GM19238 (cell line): ENCODE measurements around the gene CPEB1.
A peak's percentile ranks its signal among the peaks of the same experiment; 100 is the strongest.
"Not testable (repeated sequence)": the region's sequence is repeated elsewhere in the genome, so short reads cannot be mapped to it uniquely, and the experiment has no call there.

Experiments
- DNase-seq: peaks from one replicate; pipeline ENCODE4 v3.0.0; 2011; ENCODE audit warnings: low spot score; ENCODE audit not compliant: insufficient read length

CPEB1 gene

DNA sequence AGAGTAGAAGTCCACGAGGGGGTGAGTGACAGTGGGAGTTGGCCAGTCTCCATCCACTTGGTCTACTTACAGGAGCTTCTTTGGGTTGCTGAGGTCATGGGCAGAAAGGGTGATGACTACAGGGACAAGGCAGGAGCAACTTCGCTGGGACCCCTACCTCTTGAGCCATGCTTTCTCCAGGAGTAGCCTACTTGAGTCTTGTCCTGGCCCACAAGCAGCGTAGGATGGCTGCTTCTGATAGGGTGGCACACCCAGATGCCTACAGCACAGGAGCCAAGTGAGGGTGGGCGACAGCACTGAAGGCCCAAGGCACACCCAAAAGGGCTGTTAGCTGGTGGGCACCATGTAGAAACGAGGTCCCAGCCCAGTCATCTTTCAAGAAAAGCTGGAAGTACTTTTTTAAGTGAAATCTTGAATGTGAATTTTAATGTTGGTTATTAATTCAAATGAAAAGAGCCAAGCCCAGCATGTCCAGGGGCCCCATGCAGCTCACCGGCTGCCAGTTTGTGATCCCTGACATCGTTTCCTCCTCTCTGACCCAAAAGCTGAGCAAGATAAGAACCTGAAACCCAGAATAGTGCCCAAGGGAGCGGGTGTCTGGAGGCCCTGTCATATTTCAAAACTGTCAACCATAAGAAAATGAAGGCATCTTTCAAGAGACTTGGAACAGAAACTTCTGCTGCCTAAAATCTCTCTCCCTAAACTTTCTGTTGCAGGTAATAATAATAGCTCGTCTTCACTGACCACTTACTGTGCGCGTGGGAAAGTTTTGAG, 2.2 kb upstream of the CPEB1 start:
- DNase-seq = no peak

DNA sequence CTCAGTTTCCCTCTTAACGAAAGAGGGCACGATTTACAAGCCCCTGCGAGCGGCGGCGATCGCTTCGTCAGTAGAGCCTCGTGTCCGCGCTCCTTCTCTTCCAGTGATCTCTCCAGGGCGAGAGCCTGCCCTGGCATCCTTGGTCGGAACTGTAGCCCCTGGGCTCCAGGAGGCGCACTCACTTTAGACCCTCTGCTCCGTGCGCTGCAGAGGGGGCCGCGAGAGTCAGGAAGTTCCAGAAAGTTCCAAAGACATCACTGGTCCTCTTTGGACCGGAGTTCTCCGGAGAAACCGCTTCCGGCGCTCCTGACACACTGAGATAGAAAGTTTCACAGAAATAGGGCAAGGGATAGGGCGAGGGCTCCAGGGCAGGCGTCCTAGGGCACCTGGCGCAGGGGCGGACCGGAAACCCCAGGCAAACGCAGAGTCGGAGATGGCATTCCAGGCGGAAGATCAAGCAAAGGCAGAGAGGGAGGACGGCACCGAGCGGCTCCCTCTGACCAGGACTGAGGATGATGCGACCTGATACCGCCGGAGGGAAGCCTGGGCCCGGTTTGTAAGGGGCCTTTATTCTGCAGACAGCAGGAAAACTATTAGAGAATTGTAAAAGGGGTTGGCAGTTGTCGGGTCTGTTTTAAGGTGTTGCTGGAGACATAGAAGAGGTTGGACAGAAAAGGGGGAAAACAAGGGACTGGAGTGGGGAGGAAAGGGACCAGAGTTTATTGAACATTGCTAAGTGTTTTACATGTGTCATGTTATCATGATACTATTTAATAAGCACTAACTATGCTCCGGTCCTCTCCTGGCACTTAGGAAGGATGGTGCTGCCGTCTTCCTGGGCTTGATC, 1.3 kb upstream of the CPEB1 start:
- DNase-seq = no peak

DNA sequence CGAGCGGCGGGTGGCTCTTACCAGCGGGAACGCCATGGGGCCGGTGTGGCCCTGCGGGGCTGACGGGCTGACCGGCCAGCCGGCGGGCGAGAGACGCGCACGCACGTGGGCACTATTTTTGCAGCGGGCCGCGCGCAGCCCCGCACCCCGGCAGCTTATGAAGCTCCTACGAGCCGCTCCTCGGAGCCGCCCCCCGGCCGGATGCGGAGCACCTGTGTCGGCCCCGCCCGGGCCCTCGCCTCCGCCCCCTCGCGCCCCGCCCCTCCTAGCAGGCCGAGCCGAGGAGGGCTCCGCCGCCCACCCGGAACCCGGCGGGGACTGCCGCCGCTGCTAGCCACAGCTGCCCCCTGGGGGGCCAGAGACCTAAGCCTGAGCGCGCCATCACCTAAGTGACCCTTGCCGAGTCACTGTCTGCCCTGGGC, 683 bp upstream of the CPEB1 start:
- peak; percentile 32 for DNase-seq

DNA sequence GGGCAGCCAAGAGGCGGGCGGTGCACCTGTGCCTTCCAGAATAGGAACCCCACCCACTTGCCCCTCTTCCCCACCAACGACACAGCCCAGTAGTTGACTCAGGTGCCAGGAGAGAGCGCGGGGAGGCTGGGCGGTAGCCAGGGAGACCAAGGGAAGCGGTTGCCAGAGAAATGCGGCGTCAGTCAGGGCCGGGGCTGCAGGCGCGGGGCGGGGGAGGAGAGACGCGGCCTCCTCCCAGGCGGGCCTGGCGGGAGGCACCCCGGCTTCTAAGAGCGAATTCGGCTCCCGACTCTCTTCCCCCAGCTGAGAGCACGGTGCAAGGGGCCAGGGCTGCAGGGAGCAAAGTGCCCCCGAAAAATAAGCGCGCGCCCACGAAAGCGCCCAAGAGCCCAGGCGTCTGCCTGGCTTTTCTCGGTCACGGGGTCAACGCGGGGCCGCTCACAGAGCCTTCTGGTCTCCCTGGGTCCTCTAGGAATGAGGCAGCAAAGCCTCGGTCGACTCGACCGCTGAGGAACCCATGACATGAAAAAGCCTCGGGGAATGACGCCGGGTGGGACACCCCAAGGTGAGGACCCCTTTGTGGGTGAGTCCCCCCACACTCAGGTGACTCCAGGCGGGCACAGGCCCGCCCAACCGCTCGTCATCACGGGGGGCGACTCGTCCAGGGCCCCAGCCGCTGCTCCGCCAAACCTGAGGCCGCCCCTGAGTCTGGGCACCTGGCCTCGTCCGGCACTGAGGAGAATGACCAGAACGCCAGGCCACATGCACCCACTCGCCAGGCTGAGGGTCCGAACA, 716 bp downstream of the CPEB1 start:
- no peak for DNase-seq

DNA sequence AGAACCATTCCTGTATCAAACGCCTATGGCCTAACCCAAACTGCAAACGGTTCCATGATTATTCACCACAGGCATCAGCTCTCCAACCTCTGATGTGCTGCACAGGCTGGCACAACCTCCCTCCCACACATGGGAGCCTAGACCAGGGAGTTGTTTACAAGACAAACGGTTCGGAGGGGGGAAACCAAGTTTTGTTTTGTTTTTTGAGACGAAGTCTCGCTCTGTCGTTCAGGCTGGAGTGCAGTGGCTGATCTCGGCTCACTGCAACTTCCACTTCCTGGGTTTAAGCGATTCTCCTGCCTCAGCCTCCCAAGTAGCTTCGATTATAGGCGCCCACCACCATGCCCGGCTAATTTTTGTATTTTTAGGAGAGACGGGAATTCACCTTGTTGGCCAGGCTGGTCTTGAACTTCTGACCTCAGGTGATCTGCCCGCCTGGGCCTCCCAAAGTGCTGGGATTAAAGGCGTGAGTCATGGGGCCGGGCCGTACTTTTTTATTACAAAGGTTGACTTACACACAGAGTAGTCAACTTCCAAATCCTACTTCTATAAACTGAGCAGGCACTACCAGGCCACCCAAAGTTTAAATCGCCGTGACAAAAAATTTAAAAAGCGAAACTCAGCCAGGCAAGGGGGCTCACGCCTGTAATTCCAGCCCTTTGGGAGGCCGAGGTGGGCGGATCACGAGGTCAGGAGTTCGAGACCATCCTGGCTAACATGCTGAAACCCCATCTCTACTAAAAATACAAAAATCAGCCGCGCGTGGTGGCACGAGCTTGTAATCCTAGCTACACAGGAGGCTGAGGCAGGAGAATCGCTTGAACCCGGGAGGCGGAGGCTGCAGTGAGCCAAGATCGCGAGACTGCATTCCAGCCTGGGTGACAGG, 2.0 kb downstream of the CPEB1 start:
- DNase-seq = not testable (repeated sequence)

DNA sequence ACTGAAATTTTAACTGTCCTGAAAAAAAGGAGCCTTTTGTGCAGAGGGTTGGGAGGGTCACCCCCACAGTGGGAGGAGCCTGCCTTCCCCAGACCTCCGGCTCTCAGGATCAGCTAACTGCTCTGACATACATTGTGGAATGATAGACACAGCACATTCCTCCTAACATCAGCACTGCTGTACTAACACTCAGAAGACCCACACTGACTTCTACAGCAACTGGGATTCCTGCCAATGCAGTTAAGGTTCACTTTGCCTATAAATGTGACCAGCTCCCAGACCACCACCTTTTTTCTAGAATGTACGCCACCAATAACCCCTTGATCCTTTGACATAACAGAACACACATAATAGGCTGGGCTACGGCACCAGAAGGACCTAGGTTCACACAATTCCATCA, 3.2 kb downstream of the CPEB1 start:
- DNase-seq = no peak

DNA sequence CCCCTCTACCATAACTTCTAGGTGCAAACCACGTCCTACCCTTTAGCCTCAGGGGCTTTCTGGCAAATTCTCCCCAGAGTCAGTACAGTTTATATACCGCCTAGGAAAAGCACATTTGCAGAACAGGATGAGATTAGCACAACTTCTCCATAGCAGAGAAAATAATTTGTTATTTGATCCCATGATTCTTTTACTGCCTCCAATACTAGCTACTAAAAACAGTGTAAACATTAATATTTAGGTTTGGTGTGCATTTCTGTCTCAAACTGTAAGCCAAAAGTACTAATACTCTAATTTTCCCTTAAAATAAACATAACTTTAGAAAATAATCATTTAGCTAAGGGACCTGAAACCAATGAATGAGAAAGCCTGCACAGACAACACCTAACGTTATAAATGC, 4.5 kb downstream of the CPEB1 start:
- DNase-seq = no peak

DNA sequence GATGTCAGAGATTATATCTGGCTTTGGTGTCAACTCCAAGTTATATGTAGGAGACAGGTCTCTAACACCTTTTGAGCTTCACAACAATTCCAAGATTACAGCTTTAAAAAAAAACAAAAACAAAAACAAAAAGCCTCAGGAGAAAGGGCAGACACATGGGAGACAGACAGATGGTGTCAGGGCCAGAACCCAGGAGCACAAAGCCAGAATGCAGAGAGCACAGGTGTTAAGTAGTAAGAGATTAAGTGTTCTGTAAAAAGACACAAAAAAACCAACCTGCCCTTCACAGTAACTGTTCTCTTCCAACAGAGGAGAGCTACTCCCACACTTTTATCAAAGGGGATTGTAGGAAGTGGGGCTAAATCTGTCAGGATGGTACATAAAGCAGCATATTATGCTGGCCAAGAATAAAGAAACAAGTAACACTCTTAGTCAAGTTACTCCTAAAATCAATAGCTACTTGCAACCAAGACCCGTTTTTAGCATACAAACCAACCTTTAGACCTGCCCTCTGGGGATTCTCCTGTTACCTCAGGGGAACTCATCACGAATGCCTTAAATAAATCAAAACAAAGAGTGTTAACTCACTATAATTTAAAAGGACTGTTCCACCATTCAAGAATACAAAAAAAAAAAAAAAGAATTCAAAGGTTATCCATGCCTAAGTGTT, 5.9 kb downstream of the CPEB1 start:
- DNase-seq = no peak

DNA sequence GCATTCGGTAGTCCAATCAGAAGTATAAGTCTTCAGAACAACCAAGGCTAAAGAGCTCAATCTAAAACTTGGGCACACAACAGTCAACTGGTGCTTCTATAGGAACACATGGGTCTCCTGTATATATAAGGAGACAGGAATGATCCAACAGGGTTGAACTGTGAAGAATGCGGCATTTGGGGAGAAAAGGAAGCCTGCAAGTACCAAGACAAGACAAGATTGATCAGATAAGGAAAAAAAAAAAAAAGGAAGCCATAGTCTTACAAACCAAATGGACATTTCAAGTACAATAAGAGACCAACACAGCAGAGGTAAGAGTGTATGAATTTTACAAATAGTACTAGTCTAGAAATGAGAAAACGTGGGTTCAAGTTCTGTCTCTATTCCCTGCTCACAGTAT, 6.5 kb downstream of the CPEB1 start:
- no peak for DNase-seq

DNA sequence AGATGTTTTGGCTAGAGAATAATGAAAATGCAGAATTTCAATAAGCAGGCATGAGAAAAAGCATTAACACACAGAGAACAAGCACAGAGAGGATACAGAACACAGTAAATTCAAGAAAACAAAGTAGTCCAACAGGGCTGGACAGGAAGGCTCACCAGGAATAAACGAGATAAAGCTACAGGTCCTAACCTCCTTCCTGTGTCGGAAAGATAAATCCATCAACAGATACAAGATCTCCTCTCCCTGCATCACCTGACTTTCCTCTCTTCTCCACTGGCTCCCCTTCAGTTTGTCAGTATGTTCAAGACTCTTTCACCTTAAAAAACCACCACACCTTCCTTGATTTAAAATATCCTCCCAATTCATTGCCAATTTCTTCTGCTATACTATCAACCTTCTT, 11.4 kb downstream of the CPEB1 start:
- no peak for DNase-seq

DNA sequence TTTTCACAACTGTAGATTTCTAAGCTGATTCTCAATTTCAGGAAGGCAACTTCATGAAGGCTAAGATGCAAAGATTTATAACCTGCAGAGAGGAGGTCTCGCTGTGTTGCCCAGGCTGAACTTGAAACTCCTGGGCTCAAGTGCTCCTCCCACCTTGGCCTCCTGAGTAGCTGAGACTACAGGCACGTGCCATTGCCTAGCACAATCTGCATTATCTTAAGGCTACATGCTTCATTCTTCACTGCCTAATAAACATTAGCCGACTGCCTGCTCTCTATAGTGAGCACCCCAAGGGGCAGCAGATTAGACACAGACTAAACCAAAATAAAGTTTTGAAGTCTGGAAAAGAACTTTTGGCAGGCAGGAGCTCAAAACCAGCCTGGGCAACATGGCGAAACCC, 17.1 kb downstream of the CPEB1 start:
- DNase-seq = no peak

DNA sequence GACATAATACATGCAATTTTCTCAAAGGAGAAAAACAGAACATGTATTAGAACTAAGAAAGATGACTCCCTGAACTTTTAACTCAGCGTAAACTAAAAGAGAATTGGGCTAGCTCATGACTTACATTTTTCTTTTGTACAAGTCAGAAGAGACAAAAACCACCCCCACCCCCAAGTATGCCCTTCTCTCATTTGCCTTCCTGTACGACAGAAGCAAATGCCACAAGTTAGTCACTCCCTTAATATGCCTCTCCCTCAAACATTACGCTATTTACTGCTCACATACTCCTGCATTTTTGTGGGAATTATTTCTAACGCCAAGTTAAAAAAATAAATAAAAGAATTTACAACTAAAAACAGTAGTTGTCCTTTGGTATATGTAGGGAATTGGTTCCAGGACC, 22.0 kb downstream of the CPEB1 start:
- DNase-seq = no peak

DNA sequence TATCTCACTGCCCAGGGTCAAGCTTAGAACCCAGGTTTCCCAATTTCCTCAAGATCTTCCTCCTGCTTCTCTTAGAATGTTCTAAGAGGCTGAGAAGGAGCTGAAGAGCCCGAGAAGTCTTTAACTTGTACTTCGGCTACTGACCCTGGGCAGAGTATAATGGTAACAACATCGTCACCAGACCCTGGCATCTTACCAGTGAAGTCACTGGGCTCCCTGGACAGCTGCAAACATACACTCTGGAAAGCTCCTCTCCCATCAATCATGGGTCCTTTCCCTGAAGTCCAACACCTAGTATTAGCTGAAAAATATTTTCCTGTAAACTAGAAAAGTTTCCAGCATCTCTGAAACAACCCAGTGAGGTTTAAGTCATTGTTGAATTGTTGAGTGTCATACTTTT, 22.7 kb downstream of the CPEB1 start:
- no peak for DNase-seq

DNA sequence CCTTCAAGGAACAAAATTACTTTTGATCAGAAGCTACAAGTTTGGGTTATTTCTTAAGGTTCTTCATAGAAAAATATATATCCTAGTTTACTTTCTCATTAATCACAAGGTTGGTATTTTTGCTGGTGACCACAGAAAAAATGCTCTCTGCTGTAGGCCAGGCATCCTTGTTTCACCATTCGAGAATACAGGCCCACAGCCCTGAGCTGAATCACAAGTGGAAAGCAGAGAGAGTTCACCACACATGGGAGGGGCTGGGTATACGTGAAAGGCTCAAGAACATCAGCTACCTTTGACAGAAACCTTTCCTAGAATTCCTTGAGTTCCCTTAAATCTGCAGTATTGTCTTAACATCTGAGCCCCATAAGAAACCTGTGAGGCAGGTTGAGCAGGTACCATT, 23.2 kb downstream of the CPEB1 start:
- DNase-seq = no peak

DNA sequence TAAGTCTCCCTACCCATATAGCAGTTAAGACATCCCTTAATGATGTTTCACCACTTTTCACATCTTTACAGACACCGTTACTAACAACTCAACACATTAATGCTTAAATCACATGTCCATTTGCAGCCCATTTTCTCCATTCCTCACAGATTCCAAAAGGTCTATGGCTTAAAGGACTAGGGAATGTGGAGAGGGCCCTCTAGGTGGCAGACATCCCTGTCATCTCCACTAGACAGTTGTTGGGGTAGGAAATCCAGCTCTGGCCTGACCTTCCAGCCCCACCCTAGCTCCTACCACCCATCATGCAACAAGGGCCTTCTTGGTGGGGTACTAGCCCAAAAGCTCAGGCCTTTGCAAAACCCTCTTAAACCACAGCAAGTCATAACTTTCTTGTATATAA, 25.2 kb downstream of the CPEB1 start:
- DNase-seq = no peak

DNA sequence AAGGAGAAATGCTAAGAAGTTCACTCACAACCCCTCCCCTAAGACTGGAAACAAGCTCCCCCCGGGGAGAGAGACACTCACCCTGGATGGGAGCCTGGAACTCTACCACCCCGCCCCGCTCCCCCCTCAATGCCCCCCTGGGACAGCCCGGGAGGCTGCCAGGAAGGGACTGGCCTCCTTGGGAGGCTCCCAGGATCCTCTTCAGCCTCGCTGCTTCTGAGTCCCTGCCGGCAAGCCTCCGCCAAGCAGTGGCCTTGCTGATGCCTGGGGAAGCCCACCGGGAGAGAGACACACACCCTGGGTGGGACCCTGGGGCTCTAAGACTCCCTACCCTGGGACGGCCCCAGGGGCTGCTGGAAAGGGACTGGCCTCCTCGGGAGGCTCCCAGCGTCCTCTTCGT, 33.4 kb downstream of the CPEB1 start:
- no peak for DNase-seq

DNA sequence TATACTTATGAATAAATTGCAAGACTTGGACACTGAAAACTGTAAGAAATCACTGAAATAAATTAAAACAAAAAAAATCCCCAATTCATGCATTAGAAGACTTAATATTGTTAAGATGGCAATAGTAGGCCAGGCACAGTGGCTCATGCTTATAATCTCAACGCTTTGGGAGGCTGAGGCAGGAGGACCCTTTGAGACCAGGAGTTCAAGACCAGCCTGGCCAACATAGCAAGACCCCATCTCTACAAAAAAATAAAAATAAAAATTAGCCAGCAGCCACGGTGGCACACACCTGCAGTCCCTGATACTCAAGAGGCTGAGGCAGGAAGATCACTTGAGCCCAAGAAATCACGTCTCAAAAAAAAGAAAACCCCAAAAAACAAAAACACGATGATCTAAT, 35.8 kb downstream of the CPEB1 start:
- DNase-seq = no peak

DNA sequence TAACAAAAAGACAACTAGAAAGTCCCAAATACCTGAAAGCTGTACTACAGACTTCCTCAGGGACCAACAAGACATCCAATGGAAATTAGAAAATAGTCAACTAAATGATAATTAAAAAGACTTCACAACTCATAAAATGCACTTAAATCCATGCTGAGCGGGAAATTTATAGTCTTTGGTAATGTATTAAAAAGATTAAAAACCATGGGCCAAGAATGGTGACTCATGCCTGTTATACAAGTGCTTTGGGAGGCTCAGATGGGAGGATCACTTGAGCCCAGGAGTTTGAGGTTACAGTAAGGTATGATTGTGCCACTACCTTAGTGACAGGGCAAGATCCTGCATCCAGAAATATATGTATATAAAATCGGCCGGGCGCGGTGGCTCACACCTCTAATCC, 45.0 kb downstream of the CPEB1 start:
- no peak for DNase-seq

DNA sequence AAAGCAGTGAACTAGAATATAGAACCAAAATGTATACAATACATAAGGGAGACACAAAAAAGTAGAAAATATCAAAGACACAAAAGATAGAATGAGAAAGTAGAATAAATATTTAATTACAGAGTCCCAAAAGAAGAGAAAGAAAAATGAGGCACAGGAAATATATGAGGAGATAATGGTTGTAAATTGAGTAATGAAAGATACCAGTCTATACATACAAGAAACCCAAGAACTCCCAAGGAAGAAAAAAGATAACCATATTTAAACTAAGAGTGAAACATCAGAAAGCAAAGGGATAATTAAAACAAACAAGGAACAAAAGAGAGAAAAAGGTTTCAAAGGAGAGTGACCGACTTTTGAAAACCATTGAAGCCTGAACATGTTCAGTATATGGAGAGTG, 47.3 kb downstream of the CPEB1 start:
- DNase-seq = no peak

DNA sequence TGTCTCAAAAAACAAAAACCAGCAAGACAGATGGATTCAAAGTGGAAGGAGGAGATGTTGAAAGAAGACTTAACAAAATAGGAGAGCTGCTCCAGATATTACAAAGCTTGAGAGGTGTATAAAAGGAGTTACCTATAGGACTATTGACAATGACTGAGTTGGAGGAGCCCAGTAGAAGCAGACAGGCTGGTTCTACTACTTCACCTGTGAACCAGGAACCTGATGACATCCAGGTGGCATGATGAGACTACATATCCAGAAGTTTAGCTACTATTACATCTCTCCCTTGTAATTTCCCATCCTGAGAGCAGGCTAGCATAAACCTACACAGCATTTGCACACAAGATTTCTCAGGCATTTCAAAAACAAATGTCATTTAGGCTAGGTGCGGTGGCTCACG, 49.3 kb downstream of the CPEB1 start:
- no peak for DNase-seq

DNA sequence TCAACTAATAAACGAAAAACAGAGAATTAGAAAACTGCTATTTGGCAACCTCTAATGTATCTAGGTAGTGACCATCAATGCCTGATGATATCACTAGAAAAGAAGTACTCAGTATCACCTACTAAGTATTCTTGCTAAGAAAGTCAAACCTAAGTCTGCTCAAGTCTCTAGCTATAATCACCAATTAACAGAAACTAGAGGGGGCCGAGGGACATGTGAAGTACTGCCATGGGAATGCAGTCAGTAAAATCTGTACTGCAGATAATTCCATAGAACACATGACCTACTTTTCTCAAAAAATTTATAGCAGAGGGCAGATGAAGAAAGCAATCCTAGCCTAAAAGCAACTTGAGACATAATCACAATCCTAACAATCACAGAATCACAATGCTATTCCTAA, 51.4 kb downstream of the CPEB1 start:
- no peak for DNase-seq
